SKM-1 treated with dmso at 0.1 percent for 144 hours (cell line): Measurements from ENCODE around the gene LYRM7.
"Not testable (repeated sequence)": the region's sequence is repeated elsewhere in the genome, so short reads cannot be mapped to it uniquely, and the experiment has no call there.

ENCODE experiments used
- DNase-seq: peaks from one replicate; lab custom pipeline; 2025; ENCODE audit not compliant: unreplicated experiment; lab: John Stamatoyannopoulos, UW

LYRM7 gene

GRCh38 chr5:131170540-131171275, at the start of gene LYRM7:
TSS of gene LYRM7 (plus strand) at chr5:131170944. CDS start at chr5:131171021, 77 bp downstream.
- DNase-seq, result peak; percentile 99

- not testable (repeated sequence) for DNase-seq
These were observed 43.5 kb upstream of the LYRM7 start for GRCh38 chr5:131127244-131127643.

- no peak for DNase-seq
These were observed 41.4 kb upstream of the LYRM7 start for GRCh38 chr5:131129306-131129705.

GRCh38 chr5:131133091-131133490, 37.7 kb upstream of the LYRM7 start:
- not testable (repeated sequence) for DNase-seq

- DNase-seq, result not testable (repeated sequence)
These were observed 32.3 kb upstream of the LYRM7 start for GRCh38 chr5:131138406-131138805.

- DNase-seq, result no peak
These were observed 31.4 kb upstream of the LYRM7 start for GRCh38 chr5:131139321-131139720.

- no peak for DNase-seq
These were observed 27.6 kb upstream of the LYRM7 start for GRCh38 chr5:131142970-131143617.

GRCh38 chr5:131147258-131147657, 23.5 kb upstream of the LYRM7 start:
- DNase-seq, result no peak

- no peak for DNase-seq
These were observed 21.9 kb upstream of the LYRM7 start for GRCh38 chr5:131148835-131149234.

GRCh38 chr5:131150408-131150807, 20.3 kb upstream of the LYRM7 start:
- DNase-seq, result no peak

GRCh38 chr5:131151216-131151615, 19.5 kb upstream of the LYRM7 start:
- DNase-seq, result no peak

GRCh38 chr5:131156385-131156784, 14.4 kb upstream of the LYRM7 start:
- no peak for DNase-seq

- no peak for DNase-seq
These were observed 13.8 kb upstream of the LYRM7 start for GRCh38 chr5:131156957-131157356.

GRCh38 chr5:131160134-131160533, 10.6 kb upstream of the LYRM7 start:
- DNase-seq, result no peak

- DNase-seq, result peak; percentile 17
These were observed 7.2 kb upstream of the LYRM7 start for GRCh38 chr5:131163276-131164119.

GRCh38 chr5:131164191-131165118, 6.3 kb upstream of the LYRM7 start:
- DNase-seq, result peak; percentile 36

GRCh38 chr5:131165119-131165727, 5.5 kb upstream of the LYRM7 start, which contains the start of gene HINT1:
TSS of gene HINT1 (minus strand) at chr5:131165256. CDS start at chr5:131165205, 51 bp downstream.
- DNase-seq, result peak; percentile 85

- no peak for DNase-seq
These were observed 3.1 kb upstream of the LYRM7 start for GRCh38 chr5:131167615-131168014.

GRCh38 chr5:131169810-131170539, 769 bp upstream of the LYRM7 start:
- DNase-seq, result no peak
